Putamen (tissue), 1 donor: ENCODE data around the gene LRRC32.

Experiments used
- DNase-seq: peaks from one replicate; pipeline ENCODE4 v3.0.0-alpha.2; 2016; ENCODE audit warnings: low spot score

The LRRC32 gene

GRCh38 chr11:76700177-76701100 is 29.9 kb upstream of the LRRC32 start:
- no peak for DNase-seq

DNA sequence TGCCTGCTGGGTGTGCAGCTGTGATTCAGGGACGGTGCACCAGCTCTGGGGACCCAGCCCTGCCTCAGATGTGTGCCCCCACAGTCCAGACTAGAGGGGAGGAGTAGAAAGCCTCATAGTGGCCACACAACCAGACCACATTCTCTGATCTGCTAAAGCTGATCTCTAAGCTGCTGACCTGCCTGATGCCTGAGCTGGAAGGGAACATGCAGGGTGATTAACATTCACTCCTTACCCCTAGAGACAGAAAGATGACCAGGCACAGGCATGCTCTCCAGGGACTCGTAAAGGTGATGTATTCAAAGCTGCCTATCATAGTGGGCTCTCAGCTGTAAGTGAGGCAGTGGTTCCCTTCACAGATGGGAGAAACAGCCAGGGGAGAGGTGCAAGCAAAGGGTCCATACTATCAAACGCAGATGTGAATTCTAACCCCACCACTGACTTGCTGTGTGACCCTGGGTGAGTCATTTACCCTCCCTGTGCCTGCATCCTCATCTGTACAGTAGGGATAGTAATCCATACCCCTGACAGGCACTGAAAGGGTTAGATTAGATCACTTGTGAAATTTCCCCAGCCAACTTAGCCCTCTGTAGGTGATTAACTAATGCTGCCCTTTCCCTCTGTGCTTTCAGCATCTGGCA is 29.0 kb upstream of the LRRC32 start:
- DNase-seq = no peak

DNA sequence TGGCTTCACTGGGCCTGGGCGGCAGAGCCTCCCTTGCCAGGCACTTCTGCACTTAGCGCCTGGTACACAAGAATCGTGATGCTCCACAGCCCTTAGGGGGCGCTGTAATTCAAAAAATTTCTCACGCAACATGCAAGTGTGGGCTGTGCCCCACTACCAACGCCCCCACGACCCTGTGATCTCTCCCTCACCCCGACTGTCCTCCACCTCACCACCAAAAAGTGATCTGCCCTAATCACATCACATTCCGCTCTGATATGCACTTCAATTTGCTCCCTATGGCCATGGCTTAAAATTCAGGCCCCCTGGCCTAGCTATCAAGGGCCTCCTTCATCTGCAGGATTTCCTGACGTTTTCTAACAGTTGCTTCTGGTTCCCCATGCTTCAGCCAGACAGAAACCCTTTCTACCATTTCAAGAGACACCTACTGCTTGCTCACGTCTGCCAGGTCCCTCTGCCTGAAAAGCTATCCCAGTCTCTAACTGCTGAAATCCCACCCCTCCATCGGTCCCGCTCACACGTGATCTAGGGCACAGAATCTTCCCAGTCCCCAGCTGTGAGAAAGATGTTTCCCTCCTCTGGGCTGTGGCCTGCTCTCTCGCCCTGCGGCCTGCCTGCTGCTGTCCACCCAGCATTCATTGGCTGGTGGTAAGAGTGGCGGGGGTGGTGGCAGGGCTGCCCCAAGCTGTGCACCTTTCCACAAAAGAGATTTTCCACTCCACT is 27.9 kb upstream of the LRRC32 start:
- no peak for DNase-seq

- no peak for DNase-seq
These were observed 26.2 kb upstream of the LRRC32 start for GRCh38 chr11:76696756-76697155.

- no peak for DNase-seq
These were observed 25.2 kb upstream of the LRRC32 start for GRCh38 chr11:76695771-76696170.

DNA sequence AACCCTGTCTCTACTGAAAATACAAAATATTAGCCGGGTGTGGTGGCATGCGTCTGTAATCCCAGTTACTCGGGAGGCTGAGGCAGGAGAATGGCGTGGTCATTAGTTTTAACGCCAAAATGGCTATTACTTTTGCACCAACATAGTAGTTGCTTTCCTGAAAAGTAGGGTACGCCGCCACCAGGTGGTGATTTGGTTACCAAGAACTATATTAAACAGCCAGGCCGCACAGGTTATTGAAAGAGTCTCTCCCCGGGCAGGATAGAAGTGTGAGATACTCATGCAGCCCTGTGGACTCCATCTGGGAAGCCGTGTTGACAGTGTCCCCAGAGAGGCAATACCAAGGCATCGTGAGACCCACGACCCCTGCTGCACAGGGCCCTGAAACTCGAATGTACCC is 24.6 kb upstream of the LRRC32 start:
- DNase-seq = no peak

- no peak for DNase-seq
These were observed 24.1 kb upstream of the LRRC32 start for GRCh38 chr11:76694664-76695063.

DNA sequence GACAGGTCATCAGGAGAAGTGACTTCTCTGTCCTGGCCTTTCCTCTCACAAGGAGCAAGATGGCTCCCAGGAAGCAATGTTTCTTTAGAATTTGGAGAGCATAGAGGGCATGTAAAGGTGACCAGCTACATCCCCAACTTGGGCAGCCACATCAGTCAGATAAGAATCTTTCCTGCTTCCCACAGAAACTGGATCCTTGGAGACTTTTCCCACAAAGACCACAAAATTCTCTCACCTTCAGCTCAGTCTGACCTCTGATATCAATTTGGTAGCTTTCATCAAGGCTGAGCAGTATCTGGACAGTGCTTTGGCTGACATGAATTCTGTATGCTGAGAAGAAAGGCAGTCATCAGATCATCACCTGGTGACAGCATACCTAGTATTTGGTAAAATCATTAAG is 23.3 kb upstream of the LRRC32 start:
- DNase-seq = no peak

- no peak for DNase-seq
These were observed 22.4 kb upstream of the LRRC32 start for GRCh38 chr11:76692956-76693355.

GRCh38 chr11:76691655-76692054 is 21.1 kb upstream of the LRRC32 start:
- no peak for DNase-seq

DNA sequence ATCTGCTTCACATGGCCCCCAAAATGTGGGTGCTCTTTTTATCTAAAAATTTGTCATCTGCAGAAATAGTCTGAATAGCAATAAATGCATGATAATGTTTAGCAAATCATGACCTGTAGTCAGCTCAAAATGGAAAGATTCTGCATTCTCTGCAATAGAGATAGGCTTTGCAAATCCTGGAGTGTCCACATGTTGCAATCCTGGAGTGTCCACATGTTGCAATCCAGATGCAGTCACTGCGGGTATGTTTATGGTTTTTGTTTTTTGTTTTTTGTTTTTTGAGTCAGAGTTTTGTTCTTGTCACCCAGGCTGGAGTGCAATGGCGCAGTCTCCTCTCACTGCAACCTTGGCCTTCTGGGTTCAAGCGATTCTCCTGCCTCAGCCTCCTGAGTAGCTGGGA is 20.2 kb upstream of the LRRC32 start:
- DNase-seq = no peak

DNA sequence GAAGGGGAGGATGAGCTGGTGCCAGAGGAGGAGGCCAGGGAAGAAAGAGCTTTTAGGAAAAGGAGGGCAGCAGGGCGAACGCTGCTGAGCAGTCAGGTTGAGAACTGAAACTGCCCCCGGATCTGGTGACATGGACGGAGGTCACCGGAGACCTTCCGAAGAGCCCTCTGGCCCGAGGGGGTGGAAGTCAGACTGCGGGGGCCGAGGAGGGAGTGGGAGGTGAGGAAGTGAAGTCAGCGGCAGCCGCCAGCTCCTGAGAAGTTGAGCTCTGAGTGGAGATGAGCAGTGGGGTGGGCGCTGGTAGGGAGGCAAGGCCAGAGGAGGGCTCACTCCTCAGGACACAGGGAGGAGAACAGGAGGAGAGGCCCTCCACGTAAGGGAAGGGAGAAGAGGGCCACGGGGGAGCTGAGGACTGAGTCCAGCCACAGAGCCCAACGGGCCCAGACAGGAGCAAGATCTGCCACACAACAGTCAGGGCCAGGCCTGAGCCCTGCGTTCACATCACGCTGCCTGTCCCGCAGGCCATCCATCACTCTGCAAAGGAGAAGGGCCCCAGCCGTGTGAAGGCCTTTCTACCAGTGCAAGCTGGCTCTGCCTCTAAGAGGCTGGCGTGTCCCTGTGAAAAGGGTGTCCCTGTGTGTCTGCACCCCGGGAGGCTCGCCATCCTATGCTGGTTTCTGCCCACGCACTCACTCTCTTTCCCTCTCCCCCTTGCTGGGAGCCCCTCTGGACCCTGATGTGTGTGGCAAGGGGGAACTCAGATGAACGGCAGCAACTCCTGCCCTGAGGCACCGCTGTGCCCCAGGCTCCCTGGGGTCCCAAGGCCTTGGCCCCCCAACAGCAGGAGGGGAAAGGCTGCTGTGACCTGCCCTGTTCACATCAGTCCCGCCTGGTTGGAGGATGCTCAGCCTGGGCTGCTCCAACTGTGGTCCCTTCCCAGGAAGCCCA is 19.0 kb upstream of the LRRC32 start:
- no peak for DNase-seq

GRCh38 chr11:76688146-76688545 is 17.6 kb upstream of the LRRC32 start:
- no peak for DNase-seq

DNA sequence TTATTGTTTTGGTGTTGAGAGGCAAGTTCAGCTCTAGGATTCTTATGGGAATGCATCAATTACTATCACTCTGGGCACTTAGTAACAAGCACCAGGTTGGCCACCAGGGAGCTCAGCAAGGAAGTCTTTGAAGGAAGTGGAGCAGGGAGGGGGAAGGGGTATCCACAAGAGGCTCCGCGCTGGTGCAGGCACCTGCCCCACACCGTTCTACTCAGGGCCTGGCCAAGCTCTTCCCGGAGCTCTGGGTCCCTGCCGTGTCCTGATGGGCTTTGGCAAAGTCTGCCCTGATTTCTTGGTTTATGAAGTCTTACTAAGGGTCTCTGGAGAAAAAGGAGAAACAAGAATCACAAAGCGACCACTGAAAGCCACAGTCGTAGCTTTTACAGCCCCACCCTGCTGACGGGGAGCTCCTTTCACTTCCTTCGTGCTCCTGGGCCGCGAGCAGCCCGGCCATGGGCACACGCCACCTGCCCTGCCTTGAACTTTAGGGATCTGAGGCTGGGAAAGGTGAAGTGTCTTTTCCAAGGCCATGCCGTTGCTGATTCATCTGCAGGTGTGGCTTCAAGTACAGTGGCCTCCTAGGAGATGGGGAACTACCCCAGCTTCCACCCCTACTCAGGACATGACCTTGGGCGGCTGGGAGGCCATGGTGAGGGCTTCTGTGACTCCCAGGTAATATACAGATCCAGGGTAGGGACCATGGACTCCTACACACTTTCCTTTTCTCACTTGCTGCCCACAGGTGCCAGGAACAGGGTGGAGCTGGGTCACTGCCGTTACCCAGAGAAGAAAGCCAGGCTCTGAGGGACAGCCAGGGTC is 15.9 kb upstream of the LRRC32 start:
- DNase-seq = no peak

DNA sequence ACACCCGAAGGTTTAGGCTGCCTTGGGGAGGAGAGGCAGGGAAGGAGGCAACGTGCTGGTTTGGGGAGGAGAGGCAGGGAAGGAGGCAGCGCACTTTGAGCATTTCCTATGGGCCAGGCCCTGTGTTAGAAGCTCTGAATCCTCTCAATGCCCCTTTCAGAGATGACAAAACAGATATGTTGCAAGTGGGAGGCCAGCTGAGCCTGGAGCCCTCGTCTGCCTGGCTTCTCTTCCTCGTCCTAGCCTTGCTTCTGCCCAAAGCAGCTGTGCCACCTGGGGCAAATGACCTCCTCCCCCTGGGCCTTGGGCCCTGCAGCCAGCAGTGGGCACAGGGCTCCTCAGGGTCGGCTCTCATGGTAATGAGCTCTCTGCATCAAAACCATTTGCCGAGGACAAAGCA is 15.3 kb upstream of the LRRC32 start:
- DNase-seq = no peak

DNA sequence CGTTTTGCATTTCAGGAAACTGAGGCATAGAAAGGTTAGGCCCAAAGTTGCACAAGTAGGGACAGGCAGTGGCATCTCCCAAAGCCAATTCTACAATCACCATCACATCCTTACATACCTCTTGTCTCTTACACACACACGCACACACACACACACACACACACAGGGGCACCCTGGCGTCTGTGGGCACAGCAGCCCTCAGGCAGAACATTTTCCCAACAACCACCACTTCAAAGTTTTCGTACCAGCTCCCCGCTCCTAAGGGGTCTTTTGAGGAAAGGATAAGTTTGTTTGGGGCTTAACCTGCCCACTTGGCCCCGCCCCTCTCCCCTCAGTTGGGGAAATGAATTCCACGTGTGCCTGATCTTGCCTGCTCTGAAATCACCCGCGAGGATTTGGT is 14.7 kb upstream of the LRRC32 start:
- no peak for DNase-seq

DNA sequence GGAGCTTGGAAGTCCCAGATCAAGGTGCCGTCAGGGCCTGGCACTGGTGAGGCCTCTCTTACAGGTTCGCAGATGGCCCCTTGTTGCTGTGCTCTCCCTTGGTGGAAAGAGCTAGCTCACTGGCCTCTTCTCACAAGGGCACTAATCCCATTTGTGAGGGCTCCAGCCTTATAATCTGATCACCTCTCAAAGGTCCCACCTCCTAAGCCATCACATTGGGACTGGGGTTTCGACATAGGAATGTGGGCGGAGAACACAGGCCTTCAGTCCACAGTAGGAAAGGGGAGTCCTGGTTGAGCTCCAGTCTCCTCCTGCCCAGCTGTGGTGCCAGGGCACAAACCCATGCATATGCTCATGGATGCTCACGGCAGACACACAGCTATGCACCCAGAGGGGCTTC is 14.0 kb upstream of the LRRC32 start:
- DNase-seq = no peak

GRCh38 chr11:76683161-76684095 is 12.9 kb upstream of the LRRC32 start:
- DNase-seq = no peak

DNA sequence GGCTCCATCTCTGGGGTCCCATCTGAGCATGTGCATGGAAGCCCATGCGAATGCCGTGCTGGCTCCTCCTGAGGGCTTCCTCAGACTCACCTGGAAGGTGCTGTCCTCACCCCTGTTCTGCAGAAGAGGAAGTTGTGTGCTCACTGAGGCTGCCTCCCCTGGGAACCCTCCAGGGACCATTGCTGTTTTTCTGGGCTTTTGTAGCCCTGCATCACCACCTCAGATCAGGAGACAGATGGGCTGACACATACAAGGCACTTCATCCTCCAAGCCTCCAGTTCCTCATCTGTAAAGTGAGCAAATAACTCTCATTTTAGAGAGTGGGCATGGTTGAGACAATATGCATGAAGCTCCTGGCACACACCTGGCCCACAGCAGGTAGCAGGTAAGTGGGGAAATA is 12.1 kb upstream of the LRRC32 start:
- no peak for DNase-seq

- no peak for DNase-seq
These were observed 11.6 kb upstream of the LRRC32 start for GRCh38 chr11:76682106-76682505.
